NOMO-1 (cell line): ENCODE measurements around the gene RAB34.
"Not testable (repeated sequence)": the region's sequence is repeated elsewhere in the genome, so short reads cannot be mapped to it uniquely, and the experiment has no call there.

Experiments used
- DNase-seq, 2 experiments: peaks; one replicate each; lab custom pipeline; 2025; ENCODE audit not compliant: unreplicated experiment in 2 of 2; lab: John Stamatoyannopoulos, UW

RAB34 gene

GRCh38 chr17:28728364-28729200, 10.9 kb upstream of the RAB34 start, which contains the start of gene NEK8:
NEK8 (plus strand) TSS chr17:28728788; CDS start chr17:28728814, 26 bp downstream.
- DNase-seq: peak; percentile 97 to 100

DNA sequence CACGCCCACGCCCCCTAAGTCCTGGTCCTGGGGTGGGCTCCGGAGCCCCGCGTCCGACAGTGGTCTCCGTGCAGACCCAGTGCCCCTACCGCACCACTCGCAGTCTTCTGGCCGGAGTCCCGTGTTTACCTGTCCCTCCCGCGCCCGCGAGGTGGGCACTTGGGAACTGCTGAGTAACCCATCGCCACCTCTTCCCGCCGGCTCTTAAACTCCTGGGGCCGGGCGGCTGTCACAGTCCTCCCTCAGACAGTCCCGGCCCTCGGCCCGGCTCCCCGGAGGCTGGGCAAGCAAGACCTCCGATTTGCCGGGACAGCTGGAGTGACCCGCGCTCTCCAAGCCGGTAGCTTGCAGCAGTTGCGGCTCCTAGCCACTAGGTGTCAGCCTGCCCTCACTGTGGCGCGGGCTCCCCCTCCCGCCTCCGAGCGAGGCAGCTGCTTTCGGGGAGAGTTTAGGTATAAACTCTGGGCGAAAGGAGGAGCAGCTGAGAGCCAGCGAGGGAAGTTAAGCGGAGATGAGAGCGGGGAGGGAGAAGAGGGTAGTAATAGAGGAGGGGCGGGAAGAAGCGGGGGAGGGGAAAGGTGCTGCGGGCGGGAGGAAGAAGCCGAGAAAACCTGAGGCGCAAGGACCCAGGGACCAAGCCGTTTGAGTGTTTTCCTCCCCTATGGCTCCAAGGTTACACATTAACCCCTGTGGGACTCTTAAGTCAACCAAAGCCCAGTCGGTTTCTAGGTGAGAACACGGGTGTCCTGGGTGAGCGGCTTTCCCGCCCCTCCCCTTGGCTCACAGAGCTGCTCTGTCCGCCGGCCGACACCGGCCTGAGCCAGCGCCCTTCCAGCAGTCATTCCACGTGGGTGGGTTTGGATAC, 9.2 kb upstream of the RAB34 start:
- DNase-seq: peak; percentile 92 to 93

GRCh38 chr17:28726226-28726626, 8.6 kb upstream of the RAB34 start, which contains the start of gene TLCD1:
TLCD1 (minus strand) TSS chr17:28726233; CDS start chr17:28726097, 136 bp downstream.
- peak; percentile 52 to 54 for DNase-seq

GRCh38 chr17:28725660-28726225, 8.1 kb upstream of the RAB34 start:
- DNase-seq: peak in 1 of 2 experiments; percentile 59

DNA sequence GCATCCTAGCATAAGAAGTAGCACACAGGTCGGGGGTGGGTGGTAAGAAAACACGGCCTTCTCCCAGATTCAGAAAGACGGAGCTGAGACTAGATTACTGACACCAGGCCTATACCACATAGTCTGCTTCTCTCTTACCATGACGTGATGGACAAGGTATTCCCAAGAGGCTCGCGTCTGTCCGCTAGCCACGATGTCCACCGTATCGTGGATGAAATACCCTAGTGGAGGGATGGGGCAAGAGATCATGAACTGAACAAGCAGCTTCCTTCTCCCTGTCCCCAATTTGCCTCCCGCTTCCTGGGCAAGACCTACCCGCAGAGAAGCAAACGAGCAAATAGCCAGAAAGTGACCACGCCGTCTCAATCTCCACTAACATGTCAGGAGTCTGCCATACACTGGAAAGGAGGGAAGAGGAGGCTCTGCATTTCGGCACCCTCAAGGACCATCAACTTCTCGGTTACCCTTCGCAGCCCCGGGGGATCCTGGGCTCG, 7.5 kb upstream of the RAB34 start:
- DNase-seq: peak in 1 of 2 experiments; percentile 49

- DNase-seq: peak in 1 of 2 experiments; percentile 27
Observed at GRCh38 chr17:28724500-28725165, 7.0 kb upstream of the RAB34 start.

DNA sequence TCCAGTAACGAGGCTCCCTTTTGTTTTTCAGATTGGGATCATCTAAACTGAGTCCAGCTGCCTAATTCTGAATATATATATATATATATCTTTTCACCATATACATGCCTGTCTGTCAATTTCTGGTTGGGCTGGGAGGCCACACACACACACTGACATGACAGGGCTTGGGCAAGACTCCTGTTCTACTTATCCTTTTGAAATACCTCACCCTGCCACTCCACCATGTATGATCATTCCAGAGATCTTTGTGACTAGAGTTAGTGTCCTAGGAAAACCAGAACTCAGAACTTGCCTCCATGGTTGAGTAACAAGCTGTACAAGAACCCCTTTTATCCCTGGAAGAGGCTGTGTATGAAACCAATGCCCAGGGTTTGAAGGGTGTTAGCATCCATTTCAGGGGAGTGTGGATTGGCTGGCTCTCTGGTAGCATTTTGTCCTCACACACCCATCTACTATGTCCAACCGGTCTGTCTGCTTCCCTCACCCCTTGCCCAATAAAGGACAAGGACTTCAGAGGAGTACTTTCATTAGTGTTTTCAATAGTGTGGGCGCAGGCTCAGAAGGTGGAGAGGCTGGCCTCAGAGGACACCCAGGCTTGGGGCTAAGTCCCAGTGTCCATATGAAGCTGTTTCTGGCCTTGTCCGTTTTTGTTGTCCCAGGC, 6.3 kb upstream of the RAB34 start:
- not testable (repeated sequence) for DNase-seq

GRCh38 chr17:28723159-28723835, 5.6 kb upstream of the RAB34 start:
- no peak for DNase-seq

DNA sequence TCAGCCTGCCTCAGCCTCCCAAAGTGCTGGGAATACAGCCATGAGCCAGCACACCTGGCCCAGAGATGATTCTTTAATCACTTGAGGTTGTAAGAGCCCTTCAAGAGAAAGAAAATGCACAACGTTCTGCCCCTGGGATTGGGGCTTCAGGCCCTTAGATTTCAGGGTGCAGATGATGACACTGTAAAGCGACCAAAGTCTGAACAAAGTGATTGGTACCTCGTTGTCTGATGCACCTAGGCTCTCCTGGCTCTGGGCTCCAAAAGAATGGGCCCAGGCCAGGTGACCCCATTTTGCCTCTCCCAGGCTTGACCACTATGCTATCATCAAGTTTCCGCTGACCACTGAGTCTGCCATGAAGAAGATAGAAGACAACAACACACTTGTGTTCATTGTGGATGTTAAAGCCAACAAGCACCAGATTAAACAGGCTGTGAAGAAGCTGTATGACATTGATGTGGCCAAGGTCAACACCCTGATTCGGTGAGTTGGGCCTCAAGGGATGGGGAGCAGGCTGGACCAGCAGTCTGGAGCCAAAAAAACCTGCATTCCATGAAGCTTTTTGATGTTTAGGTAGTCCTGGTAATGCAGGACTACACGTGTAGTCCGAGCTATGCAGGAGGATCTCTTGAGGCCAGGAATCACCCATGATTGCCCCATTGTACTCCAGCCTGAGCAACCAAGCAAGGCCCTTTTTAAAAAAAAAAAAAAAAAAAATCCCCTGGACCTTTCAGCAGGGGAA, 4.9 kb upstream of the RAB34 start:
- DNase-seq: no peak

GRCh38 chr17:28720997-28721329, 3.3 kb upstream of the RAB34 start:
- not testable (repeated sequence) for DNase-seq

GRCh38 chr17:28720247-28720996, 2.8 kb upstream of the RAB34 start:
- DNase-seq: peak in 1 of 2 experiments; percentile 22

GRCh38 chr17:28719021-28719433, 1.4 kb upstream of the RAB34 start:
- peak in 1 of 2 experiments; percentile 54 for DNase-seq

- DNase-seq: no peak
Observed at GRCh38 chr17:28718333-28719020, 809 bp upstream of the RAB34 start.

DNA sequence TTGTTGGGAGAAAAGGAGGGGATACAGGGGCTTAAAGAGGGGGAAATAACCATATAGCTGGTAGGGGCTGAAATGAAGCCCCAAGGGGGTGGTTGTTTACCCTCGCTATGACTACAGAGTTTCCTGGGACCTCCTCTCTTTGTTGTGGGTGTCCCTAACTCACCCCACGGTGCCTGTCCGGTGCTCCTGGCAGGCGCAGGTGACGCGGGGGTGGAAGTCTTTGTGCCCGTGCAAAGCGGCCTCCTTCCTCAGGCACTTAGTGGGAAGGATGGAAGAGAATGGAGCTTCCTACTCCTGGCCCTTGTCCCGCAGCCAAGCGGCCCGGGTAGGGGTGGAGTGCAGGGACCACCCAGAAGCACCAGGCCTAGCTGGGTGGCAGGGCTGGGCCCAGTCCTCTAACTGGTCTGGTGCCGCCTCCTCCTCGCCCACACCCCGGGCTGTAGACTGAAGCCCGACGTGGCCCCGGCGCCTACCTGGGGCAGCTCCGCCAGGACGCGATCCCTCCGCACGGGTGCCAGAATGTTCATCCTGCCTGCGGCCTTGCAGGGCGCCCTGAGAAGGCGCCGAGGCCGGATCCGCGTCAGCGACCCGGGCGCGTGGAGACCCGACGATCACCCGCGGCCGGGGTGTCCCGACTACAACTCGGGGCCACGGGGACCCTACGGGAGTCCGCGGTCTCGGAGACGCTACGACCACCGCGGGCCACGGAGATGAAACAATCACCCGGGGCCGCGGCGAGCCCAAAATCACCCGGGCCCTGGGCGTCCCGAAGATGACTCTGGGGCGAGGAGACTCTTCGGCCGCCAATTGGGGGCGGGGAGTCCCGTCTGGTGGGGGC, 709 bp downstream of the RAB34 start:
- DNase-seq: no peak

- no peak for DNase-seq
Observed at GRCh38 chr17:28715217-28715616, 2.5 kb downstream of the RAB34 start.

- no peak for DNase-seq
Observed at GRCh38 chr17:28714281-28714680, 3.4 kb downstream of the RAB34 start.
